WI38 (cell line): ENCODE data around the gene CYSLTR2.

Source experiments
- H3K4me3 ChIP-seq: 2 replicates; pipeline ENCODE4 v1.5.1; 2011; ENCODE audit warnings: low read depth, mild to moderate bottlenecking, control low read depth, low read length
- TF ChIP-seq, protein P1 (sequence below): IDR thresholded peaks from 2 replicates; pipeline ENCODE4 v1.5.1; 2012; ENCODE audit warnings: low read depth, mild to moderate bottlenecking, control low read depth, low read length

CYSLTR2 gene, protein sequence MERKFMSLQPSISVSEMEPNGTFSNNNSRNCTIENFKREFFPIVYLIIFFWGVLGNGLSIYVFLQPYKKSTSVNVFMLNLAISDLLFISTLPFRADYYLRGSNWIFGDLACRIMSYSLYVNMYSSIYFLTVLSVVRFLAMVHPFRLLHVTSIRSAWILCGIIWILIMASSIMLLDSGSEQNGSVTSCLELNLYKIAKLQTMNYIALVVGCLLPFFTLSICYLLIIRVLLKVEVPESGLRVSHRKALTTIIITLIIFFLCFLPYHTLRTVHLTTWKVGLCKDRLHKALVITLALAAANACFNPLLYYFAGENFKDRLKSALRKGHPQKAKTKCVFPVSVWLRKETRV

DNA sequence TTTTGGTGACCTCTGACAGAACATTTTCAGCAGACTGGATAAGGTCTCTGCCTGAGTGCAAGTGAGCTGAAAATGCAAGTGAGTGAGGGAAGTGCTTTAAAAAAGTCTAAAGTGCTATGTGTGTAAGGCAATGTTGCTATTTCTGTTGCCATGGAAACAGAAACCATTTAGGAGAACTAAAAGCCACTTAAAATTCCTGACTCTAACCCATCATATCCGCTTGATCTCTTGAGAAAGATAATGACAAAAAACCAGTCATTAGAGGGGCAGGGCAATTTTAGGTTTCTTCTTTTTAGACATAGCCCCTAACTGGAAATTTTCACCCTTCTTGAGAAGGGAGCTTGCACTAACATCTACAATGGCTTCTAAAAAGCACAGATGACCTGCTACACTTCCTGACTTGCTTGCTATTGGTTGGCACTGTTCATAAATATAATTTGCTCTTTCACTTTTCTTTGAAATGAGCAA, at the start of gene CYSLTR2:
CYSLTR2 (plus strand) TSS at position 458 of the 468 bp plus-strand sequence. CDS start 52,889 bp downstream, outside the sequence.
- no peak within 1 kb of the TSS for H3K4me3 ChIP-seq
- TF ChIP-seq, protein P1, sequence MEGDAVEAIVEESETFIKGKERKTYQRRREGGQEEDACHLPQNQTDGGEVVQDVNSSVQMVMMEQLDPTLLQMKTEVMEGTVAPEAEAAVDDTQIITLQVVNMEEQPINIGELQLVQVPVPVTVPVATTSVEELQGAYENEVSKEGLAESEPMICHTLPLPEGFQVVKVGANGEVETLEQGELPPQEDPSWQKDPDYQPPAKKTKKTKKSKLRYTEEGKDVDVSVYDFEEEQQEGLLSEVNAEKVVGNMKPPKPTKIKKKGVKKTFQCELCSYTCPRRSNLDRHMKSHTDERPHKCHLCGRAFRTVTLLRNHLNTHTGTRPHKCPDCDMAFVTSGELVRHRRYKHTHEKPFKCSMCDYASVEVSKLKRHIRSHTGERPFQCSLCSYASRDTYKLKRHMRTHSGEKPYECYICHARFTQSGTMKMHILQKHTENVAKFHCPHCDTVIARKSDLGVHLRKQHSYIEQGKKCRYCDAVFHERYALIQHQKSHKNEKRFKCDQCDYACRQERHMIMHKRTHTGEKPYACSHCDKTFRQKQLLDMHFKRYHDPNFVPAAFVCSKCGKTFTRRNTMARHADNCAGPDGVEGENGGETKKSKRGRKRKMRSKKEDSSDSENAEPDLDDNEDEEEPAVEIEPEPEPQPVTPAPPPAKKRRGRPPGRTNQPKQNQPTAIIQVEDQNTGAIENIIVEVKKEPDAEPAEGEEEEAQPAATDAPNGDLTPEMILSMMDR = no peak

DNA sequence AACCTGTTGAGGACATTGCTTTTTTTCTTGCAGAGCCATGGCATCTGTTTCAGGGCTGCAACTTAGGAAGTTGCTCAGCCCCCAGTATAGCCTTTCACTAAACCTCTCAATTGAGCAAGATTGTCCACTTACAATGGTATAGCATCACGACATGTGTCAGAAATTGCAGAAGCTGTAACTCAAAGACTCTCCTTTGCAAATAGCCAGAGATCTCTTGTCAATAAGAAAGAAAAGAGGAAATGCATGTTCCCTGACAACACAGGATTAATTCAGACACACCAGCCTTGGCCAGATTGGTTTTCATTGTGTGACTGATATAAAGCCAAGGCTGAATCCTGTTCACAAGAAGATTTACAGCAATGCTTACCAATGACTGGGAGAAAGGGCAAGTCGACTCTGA, 38.7 kb upstream of the CYSLTR2 start:
- TF ChIP-seq, protein P1 = no peak
- no peak overlapping the region for H3K4me3 ChIP-seq

DNA sequence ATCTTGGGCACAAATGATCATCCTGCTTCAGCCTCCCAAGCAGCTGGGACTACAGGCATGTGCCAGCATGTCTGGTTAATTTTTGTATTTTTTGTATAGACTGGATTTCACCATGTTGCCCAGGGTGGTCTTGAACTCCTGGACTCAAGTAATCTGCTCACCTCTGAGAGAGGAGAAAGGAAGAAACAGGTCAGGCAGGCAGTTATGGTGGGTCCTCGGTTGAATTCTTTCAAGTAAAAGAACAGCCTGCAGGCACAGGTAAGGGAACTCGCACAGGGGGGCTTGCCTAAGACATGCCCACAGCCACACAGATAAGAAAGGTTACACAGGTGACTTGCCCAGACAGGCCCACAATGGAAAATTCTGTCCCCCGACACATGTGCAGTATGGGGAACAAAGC, 34.8 kb upstream of the CYSLTR2 start:
- TF ChIP-seq, protein P1 = no peak
- H3K4me3 ChIP-seq = no peak overlapping the region

DNA sequence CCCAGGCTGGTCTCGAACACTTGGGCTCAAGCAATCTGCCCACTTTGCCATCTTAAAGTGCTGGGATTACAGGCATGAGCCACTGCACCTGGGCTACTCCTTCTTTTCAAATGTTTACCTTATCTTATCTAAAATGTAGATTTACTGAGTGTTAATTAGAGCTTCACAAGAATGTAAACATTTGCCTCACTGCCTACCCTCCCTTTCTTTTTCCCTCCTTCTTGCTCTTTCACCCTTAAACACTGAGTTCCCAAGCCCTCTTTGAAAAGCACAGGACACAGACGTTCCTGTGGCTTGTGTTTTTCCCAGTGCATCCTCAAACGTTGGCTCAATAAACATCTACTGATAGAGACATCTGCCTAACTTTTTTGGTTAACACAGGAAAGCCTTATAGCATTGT, 32.7 kb upstream of the CYSLTR2 start:
- TF ChIP-seq, protein P1 = no peak
- no peak overlapping the region for H3K4me3 ChIP-seq

DNA sequence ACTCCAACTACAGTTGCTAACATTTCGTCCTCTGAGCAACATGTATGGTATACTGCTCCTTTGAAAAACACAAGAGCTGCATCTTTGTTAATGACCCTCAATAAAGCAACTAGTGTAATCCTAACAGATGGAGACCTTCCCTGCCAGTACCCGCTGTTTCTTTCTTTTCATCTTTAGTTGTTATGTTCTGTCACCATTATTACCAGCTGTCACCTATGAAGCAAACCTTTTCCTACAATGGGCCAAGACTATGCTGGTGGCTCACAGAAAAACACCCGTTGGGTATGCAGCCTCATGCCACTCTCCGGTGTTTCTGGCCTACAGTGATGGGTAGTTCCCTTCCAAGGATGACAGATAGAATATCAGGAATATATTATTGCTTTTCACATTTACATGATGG, 29.7 kb upstream of the CYSLTR2 start:
- TF ChIP-seq, protein P1 = no peak
- no peak overlapping the region for H3K4me3 ChIP-seq

DNA sequence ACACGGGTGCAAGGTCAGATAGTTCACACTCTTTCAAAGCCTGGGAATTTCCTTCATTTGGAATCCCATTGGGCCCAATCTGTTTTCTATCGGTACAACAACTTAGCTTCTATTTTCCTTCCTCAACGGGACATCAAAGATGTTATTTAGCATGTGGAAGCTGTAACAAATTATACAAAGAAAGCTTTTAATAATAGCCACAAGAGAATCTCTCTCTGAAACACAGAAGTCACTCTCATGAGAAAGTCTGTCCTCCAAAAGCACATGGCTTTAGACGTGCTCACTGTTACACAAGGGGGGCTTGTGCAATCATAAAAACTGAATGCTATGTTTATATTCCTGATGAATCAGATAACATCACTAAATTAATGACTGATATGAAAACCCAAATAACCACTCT, 28.9 kb upstream of the CYSLTR2 start:
- no peak overlapping the region for H3K4me3 ChIP-seq
- TF ChIP-seq, protein P1 = no peak

DNA sequence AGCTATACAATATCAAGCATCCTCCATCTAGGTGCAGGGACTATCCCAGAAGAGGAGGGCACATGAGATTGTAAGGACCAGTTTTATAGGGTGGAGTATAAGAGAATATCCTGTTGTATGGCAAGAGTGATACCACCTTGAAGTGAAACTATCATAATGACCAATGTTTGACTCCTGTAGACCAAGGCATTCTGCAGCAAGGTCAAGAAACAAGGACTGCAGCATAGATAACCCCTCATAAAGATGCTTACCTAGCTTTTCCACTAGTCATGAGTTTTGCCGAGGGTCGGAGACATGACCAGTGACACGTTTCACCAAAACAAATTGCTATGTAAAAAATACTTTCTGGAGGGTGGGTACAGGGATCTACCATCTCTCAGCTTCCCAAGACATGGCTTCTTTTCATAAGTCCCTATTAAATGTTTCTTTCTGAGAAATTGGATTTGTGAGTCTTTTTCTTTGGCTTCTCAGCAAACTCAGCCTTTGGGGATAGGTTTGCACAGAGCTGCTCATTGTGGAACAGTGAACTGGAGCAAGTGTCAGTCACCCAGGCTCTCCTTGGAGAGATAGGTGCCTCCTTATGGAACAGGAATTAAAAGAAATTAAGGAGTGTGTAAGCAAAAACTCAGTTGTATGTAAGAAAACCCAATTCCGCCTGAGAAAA, 28.2 kb upstream of the CYSLTR2 start:
- no peak overlapping the region for H3K4me3 ChIP-seq
- TF ChIP-seq, protein P1 = no peak
